Astrocyte of the cerebellum (primary cell): ENCODE data around the gene DNAJC11.

ENCODE experiments used
- DNase-seq: peaks from one replicate; pipeline ENCODE4 v3.0.0-alpha.2; 2011; ENCODE audit warnings: low read depth
- H3K4me3 ChIP-seq: 2 replicates; pipeline ENCODE4 v1.5.1; 2011; ENCODE audit warnings: mild to moderate bottlenecking, low read depth, low read length, moderate library complexity
- in situ Hi-C: cut with HindIII; loops from 2 replicates; pipeline ENCODE4 v1.10.0; 2017; ENCODE audit warnings: low sequenced_read_pairs
- TF ChIP-seq, protein P1 (sequence below): IDR thresholded peaks from 2 replicates; pipeline ENCODE4 v1.5.1; 2012; ENCODE audit warnings: low read length, low read depth, moderate library complexity, mild to moderate bottlenecking; ENCODE audit errors: missing control alignments

DNAJC11 gene

DNA sequence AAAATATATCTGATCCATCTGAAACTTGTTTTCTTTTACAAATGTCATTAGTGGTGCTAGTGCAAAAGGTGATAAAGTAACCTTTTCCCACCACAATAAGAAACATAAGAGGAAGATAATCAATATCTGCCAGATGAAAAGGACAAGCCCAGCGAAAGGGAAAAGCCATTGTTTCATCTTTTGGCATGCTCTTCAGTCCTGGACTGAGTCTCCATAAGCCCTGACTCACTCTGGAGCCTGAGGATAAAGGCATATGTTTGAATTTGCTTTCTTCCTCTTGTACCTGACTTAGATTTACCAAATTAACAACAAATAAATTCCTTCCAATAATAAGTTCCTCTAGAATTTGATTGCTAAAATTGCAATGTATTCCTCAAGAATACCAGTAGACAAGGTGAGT is 13.6 kb downstream of the DNAJC11 start:
- TF ChIP-seq, protein P1, sequence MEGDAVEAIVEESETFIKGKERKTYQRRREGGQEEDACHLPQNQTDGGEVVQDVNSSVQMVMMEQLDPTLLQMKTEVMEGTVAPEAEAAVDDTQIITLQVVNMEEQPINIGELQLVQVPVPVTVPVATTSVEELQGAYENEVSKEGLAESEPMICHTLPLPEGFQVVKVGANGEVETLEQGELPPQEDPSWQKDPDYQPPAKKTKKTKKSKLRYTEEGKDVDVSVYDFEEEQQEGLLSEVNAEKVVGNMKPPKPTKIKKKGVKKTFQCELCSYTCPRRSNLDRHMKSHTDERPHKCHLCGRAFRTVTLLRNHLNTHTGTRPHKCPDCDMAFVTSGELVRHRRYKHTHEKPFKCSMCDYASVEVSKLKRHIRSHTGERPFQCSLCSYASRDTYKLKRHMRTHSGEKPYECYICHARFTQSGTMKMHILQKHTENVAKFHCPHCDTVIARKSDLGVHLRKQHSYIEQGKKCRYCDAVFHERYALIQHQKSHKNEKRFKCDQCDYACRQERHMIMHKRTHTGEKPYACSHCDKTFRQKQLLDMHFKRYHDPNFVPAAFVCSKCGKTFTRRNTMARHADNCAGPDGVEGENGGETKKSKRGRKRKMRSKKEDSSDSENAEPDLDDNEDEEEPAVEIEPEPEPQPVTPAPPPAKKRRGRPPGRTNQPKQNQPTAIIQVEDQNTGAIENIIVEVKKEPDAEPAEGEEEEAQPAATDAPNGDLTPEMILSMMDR = no peak
- H3K4me3 ChIP-seq = no peak overlapping the region
- no peak for DNase-seq
- in situ Hi-C loops = no loop called here

DNA sequence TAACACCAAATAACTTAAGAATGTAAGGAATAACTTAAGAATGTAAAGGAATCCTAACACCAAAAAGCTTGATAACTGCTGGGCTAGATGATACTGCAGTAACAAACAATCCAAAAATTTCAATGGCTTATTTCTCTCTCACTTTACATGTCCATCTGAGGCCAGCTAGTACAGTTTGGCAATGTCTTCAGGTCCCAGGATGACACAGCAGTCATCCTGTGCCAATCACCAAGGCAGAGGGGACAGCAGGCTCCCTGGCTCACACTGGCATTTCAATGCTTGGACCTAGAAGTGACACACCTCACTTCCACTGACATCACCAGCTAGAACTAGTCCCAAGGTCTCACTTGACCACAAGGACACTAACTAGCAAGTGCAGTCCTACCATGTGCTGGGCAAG is 15.3 kb downstream of the DNAJC11 start:
- H3K4me3 ChIP-seq = no peak overlapping the region
- in situ Hi-C loops = no loop called here
- DNase-seq = no peak
- TF ChIP-seq, protein P1 = no peak

DNA sequence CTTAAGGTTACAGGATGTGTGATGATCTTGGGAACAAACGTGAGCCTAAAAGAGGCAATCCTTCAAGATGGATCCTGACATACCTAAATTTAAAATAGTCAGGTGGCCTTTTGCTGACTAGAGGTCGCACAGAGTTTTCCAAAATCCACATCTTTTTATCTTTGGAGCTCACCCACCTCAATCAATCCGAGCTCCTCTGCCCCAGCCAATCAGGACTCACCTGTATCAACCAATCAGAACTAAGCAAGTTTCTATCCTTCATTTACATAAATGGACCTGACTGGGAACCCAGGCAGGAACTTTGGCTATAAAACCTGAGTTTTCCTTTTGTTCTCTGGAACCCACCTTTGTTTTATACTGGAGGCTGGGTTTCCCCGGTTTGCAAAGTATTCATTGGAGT is 16.2 kb downstream of the DNAJC11 start:
- TF ChIP-seq, protein P1 = no peak
- no peak for DNase-seq
- in situ Hi-C loops = no loop called here
- H3K4me3 ChIP-seq = no peak overlapping the region

DNA sequence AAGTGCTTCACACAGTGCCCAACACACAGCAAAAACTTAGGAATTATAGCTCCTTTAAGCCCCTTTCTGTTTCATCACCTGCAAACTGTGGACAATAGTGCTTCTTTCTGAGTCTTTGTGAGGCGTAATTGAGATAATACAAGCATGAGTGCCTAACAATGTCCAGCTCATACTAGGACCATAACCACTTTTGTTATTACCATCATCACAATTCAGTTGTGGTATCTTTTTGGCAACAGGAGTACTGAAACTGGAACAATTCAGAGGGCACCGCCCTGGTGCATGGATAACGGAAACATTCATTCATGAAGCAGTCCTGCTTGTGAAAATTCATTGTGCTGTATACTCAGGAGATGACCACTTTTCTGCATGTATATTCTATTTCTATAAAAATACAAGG is 18.2 kb downstream of the DNAJC11 start:
- no peak for DNase-seq
- TF ChIP-seq, protein P1 = no peak
- in situ Hi-C loops = no loop called here
- no peak overlapping the region for H3K4me3 ChIP-seq

DNA sequence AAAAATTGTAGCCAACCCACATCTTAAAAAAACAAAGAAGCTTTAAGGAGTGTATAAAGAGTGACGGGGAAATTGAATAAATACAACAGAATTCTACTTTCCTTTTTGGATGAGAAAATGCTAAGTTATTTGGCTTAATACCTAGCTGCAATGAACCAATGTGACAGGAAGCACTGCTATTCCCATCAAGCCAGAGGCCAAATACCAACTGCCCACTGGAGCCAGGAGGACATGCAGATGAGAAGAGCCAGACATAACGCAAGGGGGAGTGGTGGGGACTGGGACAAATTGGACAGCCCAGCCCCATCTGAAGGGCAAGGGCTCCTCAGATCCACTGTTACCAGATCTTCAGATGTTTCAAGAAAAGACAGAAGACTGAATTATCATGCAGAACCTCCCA is 25.7 kb downstream of the DNAJC11 start:
- TF ChIP-seq, protein P1 = no peak
- no peak for DNase-seq
- no peak overlapping the region for H3K4me3 ChIP-seq
- in situ Hi-C loops = no loop called here

DNA sequence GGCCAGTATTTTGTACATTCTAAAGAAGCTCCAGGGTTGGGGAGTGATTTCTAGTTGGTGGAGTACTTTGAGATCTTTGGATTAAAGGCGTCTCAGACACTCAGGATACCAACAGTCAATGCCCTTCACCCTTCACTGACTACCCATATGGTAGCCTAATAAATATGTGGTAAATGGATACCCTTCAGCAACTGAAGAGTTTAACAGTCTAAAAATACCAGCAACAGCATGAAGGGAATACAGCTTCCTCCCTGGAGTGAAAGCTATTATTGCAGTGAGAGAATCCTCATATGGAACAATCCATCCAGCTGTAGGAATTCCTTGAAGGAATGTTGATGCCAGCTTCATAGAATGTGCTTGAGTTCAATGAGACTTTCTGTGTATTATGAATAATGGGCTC is 26.8 kb downstream of the DNAJC11 start:
- in situ Hi-C loops = no loop called here
- no peak overlapping the region for H3K4me3 ChIP-seq
- TF ChIP-seq, protein P1 = no peak

More for the DNA sequence above, 26.8 kb downstream of the DNAJC11 start:
- DNase-seq = no peak
